HCT116 (cell line): ENCODE results near the gene FAM135A. TPM values are rescaled to one million over a fixed set of nuclear protein-coding genes. Genes with fewer than 3 reads are reported as not detected.
A peak's percentile ranks its signal among the peaks of the same experiment; 100 is the strongest.

ENCODE experiments used
- ATAC-seq: fragments of 200-7000 bp; cut with Tn5 transposase; 2 replicates; pipeline ENCODE4 v1.9.1; 2020; ENCODE audit warnings: mild to moderate bottlenecking, moderate library complexity
- Bru-seq: library from RNA; stranded (reverse); fragments of 400-500 nt; gene quantifications from one replicate; lab custom pipeline; 2021; lab: Mats Ljungman, UMichigan
- BruChase-seq, 2 experiments: library from RNA; stranded (reverse); fragments of 400-500 nt; gene quantifications; one replicate each; lab custom pipeline; 2021; lab: Mats Ljungman, UMichigan
- BruUV-seq: library from RNA; stranded (reverse); fragments of 400-500 nt; replicated peaks from 2 replicates; lab custom pipeline; 2021; lab: Mats Ljungman, UMichigan
- CTCF ChIA-PET: fragments of 300-600 bp; sonication (Branson Sonifier 250); formaldehyde crosslinking; loops from one replicate; lab custom pipeline; 2021; ENCODE audit warnings: antibody characterized with exemption; lab: Charles Lee
- POLR2A ChIA-PET: fragments of 300-600, 350-600 bp; sonication (Branson Sonifier 250); formaldehyde crosslinking; loops from one replicate; lab custom pipeline; 2021; ENCODE audit warnings: antibody characterized with exemption; lab: Charles Lee
- RAD21 ChIA-PET, 2 experiments: fragments of 300-600 bp; sonication (Branson Sonifier 250); formaldehyde crosslinking; loops; one replicate each; lab custom pipeline; 2023; ENCODE audit warnings: low total read pairs in 2 of 2; ENCODE audit not compliant: uncharacterized antibody in 2 of 2, unreplicated experiment in 2 of 2, low non-redundant PET in 1 of 2; lab: Charles Lee
- DNase-seq: peaks from one replicate; pipeline ENCODE4 v3.0.0-alpha.2; 2010; ENCODE audit warnings: low read depth, low spot score
- H2AFZ ChIP-seq: fragments of 200-600 bp; shearing (Covaris generic), sonication (generic); 2 replicates; pipeline ENCODE4 v1.6.1; 2017; ENCODE audit warnings: low read depth, mixed run types, mixed read lengths, antibody characterized with exemption, low read length; ENCODE audit not compliant: poor library complexity, severe bottlenecking
- H3K27ac ChIP-seq: 2 replicates; pipeline ENCODE4 v1.5.1; 2012; ENCODE audit warnings: low read depth, low read length
- H3K27me3 ChIP-seq: fragments of 200-600 bp; sonication (generic); 2 replicates; pipeline ENCODE4 v1.6.1; 2016; ENCODE audit warnings: mixed run types, low read length, mixed read lengths; ENCODE audit not compliant: insufficient read depth
- H3K36me3 ChIP-seq, 2 experiments: fragments of 200-500 bp in 1 of 2; fragments of 200-600 bp in 1 of 2; sonication (Bioruptor generic) in 1 of 2; sonication (generic) in 1 of 2; 2 replicates each; pipeline versions ENCODE4 v1.5.1 to v1.6.1; 2014 to 2016; ENCODE audit warnings: low read length in 2 of 2, inconsistent platforms in 1 of 2, mixed read lengths in 1 of 2, mixed run types in 1 of 2; ENCODE audit not compliant: insufficient read depth in 2 of 2, control insufficient read depth in 1 of 2
- H3K4me1 ChIP-seq, 2 experiments: fragments of 200-600 bp in 1 of 2; sonication (generic) in 1 of 2; 2 replicates each; pipeline versions ENCODE4 v1.5.1 to v1.6.1; 2012 to 2017; ENCODE audit warnings: low read length in 2 of 2, inconsistent platforms in 1 of 2, mild to moderate bottlenecking in 1 of 2, mixed read lengths in 1 of 2, mixed run types in 1 of 2, moderate library complexity in 1 of 2; ENCODE audit not compliant: insufficient read depth in 2 of 2, control insufficient read depth in 1 of 2
- H3K4me2 ChIP-seq: fragments of 200-600 bp; sonication (generic); 2 replicates; pipeline ENCODE4 v1.6.1; 2017; ENCODE audit warnings: mixed run types, low read length, mixed read lengths
- H3K4me3 ChIP-seq, 2 experiments: fragments of 200-600 bp in 1 of 2; sonication (generic) in 1 of 2; replicated peaks in 1 of 2; 2 replicates each; pipeline ENCODE4 v1.5.1; 2011 to 2016; ENCODE audit warnings: low read length in 2 of 2, control low read depth in 1 of 2, low read depth in 1 of 2, mild to moderate bottlenecking in 1 of 2, mixed read lengths in 1 of 2, mixed run types in 1 of 2
- H3K79me2 ChIP-seq: fragments of 200-600 bp; sonication (generic); 2 replicates; pipeline ENCODE4 v1.6.1; 2017; ENCODE audit warnings: mild to moderate bottlenecking, mixed run types, low read length, moderate library complexity, mixed read lengths; ENCODE audit not compliant: insufficient read depth
- H3K9ac ChIP-seq: fragments of 200-600 bp; sonication (generic); 2 replicates; pipeline ENCODE4 v1.6.1; 2016; ENCODE audit warnings: low read length, mixed read lengths
- H3K9me2 ChIP-seq: fragments of 200-600 bp; sonication (generic), shearing (Covaris generic); 2 replicates; pipeline ENCODE4 v1.6.1; 2017; ENCODE audit warnings: mixed run types, mild to moderate bottlenecking, moderate library complexity; ENCODE audit not compliant: insufficient read depth
- H3K9me3 ChIP-seq, 2 experiments: fragments of 200-500 bp in 1 of 2; fragments of 200-600 bp in 1 of 2; sonication (Bioruptor generic) in 1 of 2; sonication (generic) in 1 of 2; 2 replicates each; pipeline ENCODE4 v1.6.1; 2014 to 2017; ENCODE audit warnings: low read length in 2 of 2, mixed read lengths in 2 of 2, inconsistent platforms in 1 of 2, low read depth in 1 of 2, mild to moderate bottlenecking in 1 of 2, mixed run types in 1 of 2, moderate library complexity in 1 of 2; ENCODE audit not compliant: control insufficient read depth in 1 of 2, insufficient read depth in 1 of 2
- H4K20me1 ChIP-seq: fragments of 200-600 bp; sonication (generic), shearing (Covaris generic); 2 replicates; pipeline ENCODE4 v1.6.1; 2017; ENCODE audit warnings: mixed run types, mild to moderate bottlenecking, moderate library complexity; ENCODE audit not compliant: insufficient read depth
- CBX3 ChIP-seq: IDR thresholded peaks from 2 replicates; pipeline ENCODE4 v1.6.1; 2012; ENCODE audit warnings: low read depth
- CEBPB ChIP-seq: IDR thresholded peaks from 2 replicates; pipeline ENCODE4 v1.6.1; 2012; ENCODE audit warnings: low read depth
- EGR1 ChIP-seq: IDR thresholded peaks from 2 replicates; pipeline ENCODE4 v1.6.1; 2012; ENCODE audit warnings: low read depth
- ELF1 ChIP-seq: IDR thresholded peaks from 2 replicates; pipeline ENCODE4 v1.6.1; 2012; ENCODE audit warnings: low read depth, borderline replicate concordance
- EZH2 ChIP-seq: fragments of 200-600 bp; sonication (generic); IDR thresholded peaks from 2 replicates; pipeline ENCODE4 v1.6.1; 2017; ENCODE audit warnings: antibody characterized with exemption, mixed run types
- EZH2phosphoT487 ChIP-seq: fragments of 200-600 bp; IDR thresholded peaks from 2 replicates; pipeline ENCODE4 v1.6.1; 2018; ENCODE audit warnings: antibody characterized with exemption, borderline replicate concordance
- FOSL1 ChIP-seq: IDR thresholded peaks from 2 replicates; pipeline ENCODE4 v1.6.1; 2012; ENCODE audit warnings: low read depth
- JUND ChIP-seq: IDR thresholded peaks from 2 replicates; pipeline ENCODE4 v1.6.1; 2012
- POLR2A ChIP-seq: IDR thresholded peaks from 2 replicates; pipeline ENCODE4 v1.7.0; 2011; ENCODE audit warnings: borderline replicate concordance; ENCODE audit not compliant: insufficient read depth, insufficient read length; ENCODE audit errors: extremely low read depth
- POLR2AphosphoS5 ChIP-seq: IDR thresholded peaks from 2 replicates; pipeline ENCODE4 v1.6.1; 2011; ENCODE audit warnings: mild to moderate bottlenecking, low read depth, low read length, moderate library complexity
- RAD21 ChIP-seq: IDR thresholded peaks from 2 replicates; pipeline ENCODE4 v1.6.1; 2012; ENCODE audit warnings: low read depth, mild to moderate bottlenecking
- SIN3A ChIP-seq: IDR thresholded peaks from 2 replicates; pipeline ENCODE4 v1.6.1; 2012; ENCODE audit warnings: low read depth
- SP1 ChIP-seq: IDR thresholded peaks from 2 replicates; pipeline ENCODE4 v1.6.1; 2012; ENCODE audit warnings: low read depth
- SRF ChIP-seq: IDR thresholded peaks from 2 replicates; pipeline ENCODE4 v1.6.1; 2012; ENCODE audit warnings: low read depth
- TCF7L2 ChIP-seq: IDR thresholded peaks from 2 replicates; pipeline ENCODE4 v1.7.0; 2011; ENCODE audit warnings: borderline replicate concordance, inconsistent platforms; ENCODE audit not compliant: insufficient read depth, insufficient read length; ENCODE audit errors: extremely low read depth
- YY1 ChIP-seq: IDR thresholded peaks from 2 replicates; pipeline ENCODE4 v1.6.1; 2011; ENCODE audit warnings: low read length, low read depth, moderate library complexity, mild to moderate bottlenecking; ENCODE audit not compliant: insufficient replicate concordance; ENCODE audit errors: extremely low read depth
- ZFX ChIP-seq: fragments of 450-650 bp; IDR thresholded peaks from 2 replicates; pipeline ENCODE4 v1.6.1; 2017
- intact Hi-C: fragments of 100-400 bp; cut with micrococcal nuclease; formaldehyde crosslinking; loops from 2 replicates; pipeline ENCODE4 v1.10.0; 2022
- long read RNA-seq: library from polyadenylated mRNA; unstranded; transcript quantifications from one replicate; pipeline ENCODE4 v2.0.0, GENCODE V29; 2021; ENCODE audit not compliant: unreplicated experiment
- polyA plus RNA-seq: library from polyadenylated mRNA; unstranded; fragments of >200 nt; gene quantifications from 2 replicates; pipeline ENCODE4 v1.2.1, GENCODE V29; 2012; ENCODE audit warnings: missing spikeins
- total RNA-seq: library from RNA; stranded (reverse); gene quantifications from one replicate; pipeline ENCODE4 v1.2.1, GENCODE V29; 2021; ENCODE audit not compliant: unreplicated experiment
- TF ChIP-seq, protein P1 (sequence below), 3 experiments: fragments of 200-600 bp in 1 of 3; sonication (generic) in 1 of 3; IDR thresholded peaks in 2 of 3; conservative IDR thresholded peaks in 1 of 3; 2 replicates each; pipeline ENCODE4 v1.5.1; 2012 to 2017; ENCODE audit warnings: low read depth in 2 of 3, low read length in 2 of 3, antibody characterized with exemption in 1 of 3, borderline replicate concordance in 1 of 3, control low read depth in 1 of 3, mild to moderate bottlenecking in 1 of 3, mixed read lengths in 1 of 3, mixed run types in 1 of 3, moderate library complexity in 1 of 3; ENCODE audit not compliant: insufficient read depth in 1 of 3
- TF ChIP-seq, protein P2 (sequence below): IDR thresholded peaks from 2 replicates; pipeline ENCODE4 v1.6.1; 2011; ENCODE audit warnings: mild to moderate bottlenecking, low read length, moderate library complexity; ENCODE audit not compliant: insufficient replicate concordance; ENCODE audit errors: extremely low read depth
- TF ChIP-seq, protein P3 (sequence below): IDR thresholded peaks from 2 replicates; pipeline ENCODE4 v1.6.1; 2012

Gene FAM135A
- total RNA-seq (20.8 TPM), Bru-seq, nascent RNA (percentile 86 among the genes with signal in this experiment), BruChase-seq, experiment 1, labeled RNA remaining after a 6-hour chase (percentile 70 among the genes with signal in this experiment), BruChase-seq, experiment 2, labeled RNA remaining after a 2-hour chase (percentile 82 among the genes with signal in this experiment)
- 3.7 and 4.7 TPM in 2 replicates for polyA plus RNA-seq
- long read RNA-seq, full-length matches to known transcripts, result 3 of 17 reads
- long read RNA-seq, partial matches to known transcripts, result 4 of 17 reads
- long read RNA-seq, other reads (novel, unspliced or antisense), result 10 of 17 reads

GRCh38 chr6:70413114-70413991, at the start of gene FAM135A:
FAM135A (plus strand) TSS chr6:70413508; CDS start chr6:70428343, 14,835 bp downstream.
- H4K20me1 ChIP-seq, result no peaks in the 10 kb centered on the region
- peak within 1 kb of the TSS; percentile 84 for H3K9ac ChIP-seq
- intact Hi-C loops, result loop anchor here (1.0 kb wide), 1 partner anchor 14 kb away; no protein-coding TSS in a partner anchor
- TF ChIP-seq EZH2phosphoT487, result no peak
- no peak for TF ChIP-seq FOSL1
- TF ChIP-seq EZH2, result no peak
- TF ChIP-seq CEBPB, result no peak
- TF ChIP-seq ELF1, result no peak
- TF ChIP-seq SP1, result peak; percentile 78
- peak; percentile 48; the same call in 1 of the 2 replicates for TF ChIP-seq EGR1
- peak; percentile 94 for TF ChIP-seq POLR2A
- TF ChIP-seq, protein P1, sequence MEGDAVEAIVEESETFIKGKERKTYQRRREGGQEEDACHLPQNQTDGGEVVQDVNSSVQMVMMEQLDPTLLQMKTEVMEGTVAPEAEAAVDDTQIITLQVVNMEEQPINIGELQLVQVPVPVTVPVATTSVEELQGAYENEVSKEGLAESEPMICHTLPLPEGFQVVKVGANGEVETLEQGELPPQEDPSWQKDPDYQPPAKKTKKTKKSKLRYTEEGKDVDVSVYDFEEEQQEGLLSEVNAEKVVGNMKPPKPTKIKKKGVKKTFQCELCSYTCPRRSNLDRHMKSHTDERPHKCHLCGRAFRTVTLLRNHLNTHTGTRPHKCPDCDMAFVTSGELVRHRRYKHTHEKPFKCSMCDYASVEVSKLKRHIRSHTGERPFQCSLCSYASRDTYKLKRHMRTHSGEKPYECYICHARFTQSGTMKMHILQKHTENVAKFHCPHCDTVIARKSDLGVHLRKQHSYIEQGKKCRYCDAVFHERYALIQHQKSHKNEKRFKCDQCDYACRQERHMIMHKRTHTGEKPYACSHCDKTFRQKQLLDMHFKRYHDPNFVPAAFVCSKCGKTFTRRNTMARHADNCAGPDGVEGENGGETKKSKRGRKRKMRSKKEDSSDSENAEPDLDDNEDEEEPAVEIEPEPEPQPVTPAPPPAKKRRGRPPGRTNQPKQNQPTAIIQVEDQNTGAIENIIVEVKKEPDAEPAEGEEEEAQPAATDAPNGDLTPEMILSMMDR (IDR thresholded peaks at IDR 0.05 in 2 of 3, conservative IDR thresholded peaks at IDR 0.05 in 1 of 3; ENCODE audit: borderline replicate concordance in 1 of 3, insufficient read depth in 1 of 3, low read depth in 2 of 3, low read length in 2 of 3), result no peak
- peak; percentile 91 for TF ChIP-seq CBX3
- TF ChIP-seq YY1, result peak; percentile 70
- TF ChIP-seq TCF7L2, result no peak
- no peak for TF ChIP-seq RAD21
- TF ChIP-seq SIN3A, result peak; percentile 56; the same call in 1 of the 2 replicates
- TF ChIP-seq, protein P2, sequence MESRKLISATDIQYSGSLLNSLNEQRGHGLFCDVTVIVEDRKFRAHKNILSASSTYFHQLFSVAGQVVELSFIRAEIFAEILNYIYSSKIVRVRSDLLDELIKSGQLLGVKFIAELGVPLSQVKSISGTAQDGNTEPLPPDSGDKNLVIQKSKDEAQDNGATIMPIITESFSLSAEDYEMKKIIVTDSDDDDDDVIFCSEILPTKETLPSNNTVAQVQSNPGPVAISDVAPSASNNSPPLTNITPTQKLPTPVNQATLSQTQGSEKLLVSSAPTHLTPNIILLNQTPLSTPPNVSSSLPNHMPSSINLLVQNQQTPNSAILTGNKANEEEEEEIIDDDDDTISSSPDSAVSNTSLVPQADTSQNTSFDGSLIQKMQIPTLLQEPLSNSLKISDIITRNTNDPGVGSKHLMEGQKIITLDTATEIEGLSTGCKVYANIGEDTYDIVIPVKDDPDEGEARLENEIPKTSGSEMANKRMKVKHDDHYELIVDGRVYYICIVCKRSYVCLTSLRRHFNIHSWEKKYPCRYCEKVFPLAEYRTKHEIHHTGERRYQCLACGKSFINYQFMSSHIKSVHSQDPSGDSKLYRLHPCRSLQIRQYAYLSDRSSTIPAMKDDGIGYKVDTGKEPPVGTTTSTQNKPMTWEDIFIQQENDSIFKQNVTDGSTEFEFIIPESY, result peak; percentile 99
- TF ChIP-seq POLR2AphosphoS5, result peak; percentile 95
- TF ChIP-seq JUND, result no peak
- TF ChIP-seq SRF, result peak; percentile 87
- TF ChIP-seq, protein P3, sequence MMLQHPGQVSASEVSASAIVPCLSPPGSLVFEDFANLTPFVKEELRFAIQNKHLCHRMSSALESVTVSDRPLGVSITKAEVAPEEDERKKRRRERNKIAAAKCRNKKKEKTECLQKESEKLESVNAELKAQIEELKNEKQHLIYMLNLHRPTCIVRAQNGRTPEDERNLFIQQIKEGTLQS, result no peak
- TF ChIP-seq ZFX, result peak; percentile 54
- DNase-seq (peak; percentile 98), ATAC-seq (peak; percentile 96)
- H3K4me2 ChIP-seq, result peak within 1 kb of the TSS; percentile 91
- no peaks in the 10 kb centered on the region for H3K9me3 ChIP-seq
- H3K4me3 ChIP-seq, result peak within 1 kb of the TSS; percentile 87 to 95
- H3K36me3 ChIP-seq, result peaks cover 0 to under 1% of the 10 kb centered on the region in 2 experiments; a peak in 1 of 4 replicates
- H3K4me1 ChIP-seq, result peaks cover 7 to 21% of the 10 kb centered on the region in 2 experiments; a peak in 3 of 4 replicates
- H3K27ac ChIP-seq, result peak within 1 kb of the TSS; percentile 67
- H3K79me2 ChIP-seq, result peaks cover 51% of the 10 kb centered on the region
- H3K9me2 ChIP-seq, result no peaks in the 10 kb centered on the region
- POLR2A ChIA-PET, result interaction anchor here (0.7 to 1.6 kb wide), 19 partner anchors 8 to 145 kb away, joined by 3 to 23 read pairs (median 4); no protein-coding TSS in a partner anchor
- peak within 1 kb of the TSS; percentile 20 for H2AFZ ChIP-seq
- RAD21 ChIA-PET, result interaction anchor here in 1 of 2 experiments (0.7 to 0.8 kb wide), 2 partner anchors 14 to 45 kb away, joined by 3 read pairs; no protein-coding TSS in a partner anchor
- no TSS peak for BruUV-seq
- no peaks in the 10 kb centered on the region for H3K27me3 ChIP-seq
- CTCF ChIA-PET, result interaction anchor here (0.6 to 1.0 kb wide), 5 partner anchors 14 to 103 kb away, joined by 3 to 9 read pairs (median 4); no protein-coding TSS in a partner anchor
